IPS DF 4.7 (cell line): ENCODE results near the gene SUN2.

Source experiments
- DNase-seq: peaks from one replicate; pipeline ENCODE4 v3.0.0-alpha.2; 2013; ENCODE audit warnings: low spot score; ENCODE audit errors: extremely low read depth

The SUN2 gene

DNA sequence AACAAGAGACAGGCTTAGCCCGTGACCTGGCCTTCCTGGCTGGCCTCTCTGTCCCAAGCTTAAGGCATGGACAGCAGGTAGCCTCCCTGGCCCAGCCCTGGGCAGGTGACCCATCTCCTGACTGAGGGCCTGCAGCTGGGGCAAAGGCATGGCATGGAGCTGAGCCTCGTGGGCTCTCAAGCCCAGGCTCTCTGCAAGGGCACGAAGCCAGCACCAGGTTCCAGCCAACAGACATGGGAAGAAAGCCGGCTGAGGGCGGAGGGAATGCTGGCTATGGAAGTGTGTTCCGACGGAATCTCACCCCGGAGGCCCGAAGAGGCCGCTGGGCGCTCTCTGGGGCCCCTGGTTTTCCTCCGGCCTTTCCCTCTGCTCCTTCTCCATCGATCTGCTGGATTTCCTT, 25.2 kb upstream of the SUN2 start:
- DNase-seq: no peak

DNA sequence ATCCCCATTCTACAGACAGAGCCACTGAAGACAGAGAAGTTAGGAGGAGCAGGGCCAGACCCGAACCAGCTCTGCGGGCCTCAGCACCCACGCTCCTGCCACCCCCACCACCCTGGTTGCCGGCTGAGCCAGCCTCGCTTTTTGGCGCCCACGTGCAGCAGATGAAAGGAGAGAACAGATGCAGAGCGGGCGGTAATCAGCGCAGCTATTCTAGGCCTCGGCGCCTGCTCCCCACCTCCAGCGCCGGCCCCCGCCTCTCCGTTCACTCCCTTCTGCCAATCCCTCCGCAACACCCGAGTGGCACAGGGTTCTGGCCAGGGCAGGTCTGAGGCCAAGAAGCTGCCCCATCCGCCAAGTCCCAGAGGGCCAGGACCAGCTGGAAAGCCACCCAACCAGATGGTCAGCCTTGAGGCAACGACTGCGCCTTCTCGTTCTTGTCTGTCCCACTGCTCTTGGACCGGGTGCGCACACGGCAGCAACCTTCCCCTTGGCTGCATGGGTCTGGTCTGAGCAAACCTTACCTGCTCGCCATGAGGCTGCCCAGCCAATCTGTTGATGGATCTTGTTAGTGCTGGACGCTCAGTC, 21.4 kb upstream of the SUN2 start:
- no peak for DNase-seq

DNA sequence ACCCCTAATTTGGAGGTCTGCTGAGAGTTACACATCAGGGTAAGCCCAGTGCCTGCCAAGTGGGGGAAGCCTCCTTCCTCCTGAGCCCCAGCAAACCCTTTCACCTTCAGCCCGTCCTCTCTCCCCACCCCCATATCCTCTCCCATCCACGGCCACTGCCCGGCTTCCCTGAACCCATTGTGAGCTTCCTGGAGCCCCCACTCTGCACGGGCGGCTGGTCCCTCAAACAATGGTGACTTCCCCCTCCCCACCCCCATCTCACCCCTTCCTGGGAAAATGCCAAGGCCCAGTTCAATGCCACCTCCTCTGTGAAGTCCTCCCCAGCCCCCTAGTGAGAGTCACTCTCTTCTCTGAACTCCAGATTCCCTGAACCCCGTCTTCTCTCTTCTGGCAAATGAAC, 20.3 kb upstream of the SUN2 start:
- no peak for DNase-seq

DNA sequence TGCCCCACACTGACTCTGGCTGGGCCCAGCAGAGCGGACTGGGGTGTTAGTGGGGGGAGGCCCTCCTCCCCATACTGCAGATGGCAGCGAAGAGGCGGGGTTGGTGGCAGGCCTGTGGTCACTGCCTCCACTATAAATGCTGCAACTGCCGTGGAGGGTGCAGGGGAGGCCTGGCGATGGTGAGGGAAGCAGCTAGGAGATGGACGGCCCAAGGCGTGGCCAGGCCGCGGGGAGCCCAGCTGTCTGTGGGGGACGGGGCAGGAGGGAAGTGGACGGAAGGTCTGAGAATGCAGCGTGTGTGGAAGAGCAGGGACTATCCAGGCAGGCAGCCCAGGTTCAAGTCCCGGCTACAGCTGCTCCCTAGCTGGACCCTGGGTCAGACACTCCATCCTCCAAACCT, 19.9 kb upstream of the SUN2 start:
- DNase-seq: no peak

DNA sequence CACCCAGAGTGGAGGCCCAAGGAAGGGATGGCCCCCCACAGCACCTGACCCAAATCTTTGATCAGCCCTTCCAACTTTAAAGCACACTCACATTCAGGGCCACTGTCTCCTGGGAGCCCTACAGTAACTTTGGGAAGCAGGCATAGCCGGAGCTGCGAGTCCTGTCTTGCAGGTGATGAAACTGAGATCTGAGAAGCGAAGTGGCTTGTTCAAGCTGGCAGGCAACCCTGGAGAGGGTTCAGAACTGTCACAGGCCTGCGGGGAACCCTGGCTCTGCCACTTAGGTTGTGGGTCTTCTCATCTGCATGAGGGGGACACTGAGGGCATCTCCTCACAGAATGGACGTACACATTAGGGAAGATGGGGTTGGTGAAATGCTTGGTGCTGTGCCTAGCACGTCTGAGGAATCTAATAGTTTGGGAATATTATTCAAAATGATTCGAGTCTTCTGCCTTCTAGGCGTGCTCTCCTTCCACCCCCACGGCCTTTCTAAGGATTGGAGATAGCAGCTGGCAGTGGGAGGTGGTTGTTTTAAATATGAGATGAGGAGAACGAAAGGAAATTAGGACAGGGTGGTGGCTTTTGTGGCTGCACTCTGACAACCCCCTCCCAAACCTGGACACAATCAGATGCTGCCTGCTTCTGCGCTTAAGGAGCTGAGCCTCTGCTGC, 18.8 kb upstream of the SUN2 start:
- no peak for DNase-seq

DNA sequence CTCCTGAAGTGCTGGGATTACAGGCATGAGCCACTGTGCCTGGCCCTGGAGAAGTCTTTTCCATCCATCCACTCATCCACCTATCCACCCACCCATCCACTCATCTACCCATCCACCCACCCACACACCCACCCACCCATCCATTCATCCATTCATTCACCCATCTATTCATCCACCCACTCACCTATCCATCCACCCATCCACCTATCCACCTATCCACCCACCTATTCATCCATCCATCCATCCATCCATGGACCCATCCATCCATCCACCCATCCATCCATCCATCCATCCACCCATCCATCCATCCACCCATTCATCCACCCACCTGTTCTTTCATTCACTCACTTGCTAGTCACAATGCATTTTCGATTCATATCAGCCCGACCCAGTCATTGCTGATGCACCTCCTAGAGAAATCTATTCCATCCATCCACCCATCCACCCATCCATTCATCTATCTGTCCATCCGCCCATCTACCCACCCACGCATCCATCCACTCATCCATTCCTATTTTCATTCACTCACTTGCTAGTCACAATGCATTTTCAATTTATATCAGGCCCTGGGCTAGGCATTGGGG, 17.7 kb upstream of the SUN2 start:
- no peak for DNase-seq

DNA sequence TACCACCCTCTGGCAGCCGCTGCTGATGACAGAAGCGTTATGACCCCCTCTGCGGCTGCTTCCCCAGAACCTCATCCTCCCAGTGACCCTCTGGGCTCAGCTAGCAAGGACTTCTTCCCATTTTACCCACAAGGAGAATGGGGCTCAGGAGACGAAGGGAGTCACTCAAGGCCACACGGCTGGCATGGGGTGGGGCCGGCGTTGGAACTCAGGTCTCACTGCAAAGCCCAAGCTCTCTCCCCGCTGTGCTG, 16.8 kb upstream of the SUN2 start:
- DNase-seq: no peak

DNA sequence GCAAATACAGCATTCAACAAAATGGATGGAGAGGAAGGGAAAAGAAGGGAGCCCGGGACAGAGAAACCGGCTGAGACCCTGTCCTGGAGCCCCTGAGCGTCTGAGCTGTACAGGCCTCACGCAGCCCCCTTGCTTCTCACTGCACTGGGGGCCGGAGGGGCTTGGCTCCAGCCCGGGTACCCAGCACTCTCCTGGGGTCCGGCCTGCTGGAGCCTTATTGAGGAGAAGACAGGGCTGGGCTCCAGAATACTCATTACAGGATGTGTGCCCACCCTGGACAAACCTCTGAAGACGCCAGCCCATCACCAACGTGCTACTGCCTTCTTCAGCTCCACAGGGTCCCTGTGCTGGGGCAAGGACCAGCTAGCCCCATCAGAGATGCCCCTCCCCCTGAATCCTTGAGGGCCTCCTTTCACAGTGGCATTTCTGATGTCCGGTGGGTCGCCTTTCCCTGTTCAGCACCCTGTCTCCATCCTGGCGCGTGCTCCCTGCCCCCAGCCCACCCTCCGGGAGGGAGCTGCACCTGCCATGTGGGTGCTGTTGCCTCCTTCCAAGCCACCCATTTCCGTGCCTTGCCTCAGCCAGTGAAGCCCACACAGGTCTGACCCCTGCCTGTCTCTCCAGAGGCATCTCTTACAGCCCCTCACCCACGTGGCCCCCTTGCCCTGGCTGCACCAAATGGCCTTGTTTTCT, 14.6 kb upstream of the SUN2 start:
- DNase-seq: no peak

DNA sequence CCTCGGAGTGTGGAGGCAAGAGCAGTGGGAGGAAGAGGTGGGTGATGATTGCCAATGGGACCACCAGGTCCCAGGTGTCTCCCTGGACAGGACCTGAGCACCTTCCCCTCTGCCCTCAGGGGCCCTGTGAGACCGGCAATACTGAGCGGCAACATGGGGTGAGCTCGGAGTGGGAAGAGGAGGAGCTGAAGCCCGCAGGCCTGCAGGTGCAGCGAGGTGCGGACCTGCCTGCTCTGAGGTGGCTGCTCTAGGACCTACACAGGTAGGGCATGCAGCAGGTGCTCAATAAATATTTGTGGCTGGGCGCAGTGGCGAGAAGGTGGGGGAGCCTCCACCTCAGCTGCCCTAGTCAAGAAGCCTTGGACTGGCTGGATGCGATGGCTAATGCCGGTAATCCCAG, 12.2 kb upstream of the SUN2 start:
- no peak for DNase-seq

DNA sequence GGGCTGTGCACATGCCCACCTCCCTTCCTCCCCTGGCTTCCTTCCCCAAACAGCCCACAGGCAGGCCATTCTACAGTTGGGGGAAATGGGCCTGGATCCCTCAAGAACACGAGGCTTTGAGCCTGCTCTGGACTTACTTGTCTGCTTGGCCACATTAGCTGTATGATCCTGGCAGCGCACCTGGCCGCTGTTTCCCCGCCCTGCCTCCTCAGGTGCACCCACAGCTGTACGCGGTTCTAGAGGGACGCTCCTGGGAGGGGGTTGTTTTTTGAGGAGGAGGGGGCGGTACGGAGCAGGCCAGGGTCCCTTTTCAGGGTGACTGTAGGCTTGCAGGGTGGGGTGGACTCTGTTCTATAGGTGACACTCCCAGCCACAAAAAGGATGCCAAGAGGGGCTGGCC, 11.5 kb upstream of the SUN2 start:
- no peak for DNase-seq

DNA sequence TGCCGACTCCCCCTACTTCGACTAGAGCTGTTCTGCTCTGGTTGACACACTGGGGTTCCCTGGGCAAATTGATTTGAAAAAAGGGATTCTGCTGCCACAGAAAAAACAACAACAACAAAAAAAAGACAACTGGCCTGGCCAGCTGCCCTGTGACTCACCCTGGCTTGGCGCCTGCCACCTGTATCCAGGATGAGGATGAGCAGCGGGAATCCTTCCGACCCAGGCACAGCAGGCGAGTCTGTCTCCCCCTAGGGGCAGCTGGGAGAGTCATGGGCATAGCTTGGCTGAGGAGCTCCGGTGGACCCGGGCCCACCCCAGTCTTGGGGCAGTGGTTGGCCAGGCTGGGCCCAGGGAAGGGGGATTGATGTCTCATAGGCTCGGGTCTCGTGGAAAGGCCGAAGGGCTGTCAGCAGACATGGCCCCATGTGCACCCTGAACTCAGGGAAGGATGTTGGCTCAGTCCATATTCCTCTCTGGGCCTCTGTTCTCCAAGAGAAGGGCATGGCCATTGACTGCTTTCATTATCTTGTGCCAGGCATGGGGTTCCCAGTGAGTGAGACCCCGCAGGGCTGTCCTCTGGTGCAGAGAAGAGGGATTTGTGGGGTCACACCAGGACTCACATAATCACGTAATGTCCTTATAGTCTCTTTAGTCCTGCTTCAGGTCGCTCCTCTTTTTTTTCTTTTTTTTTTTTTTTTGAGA, 10.4 kb upstream of the SUN2 start:
- peak; percentile 69 for DNase-seq

DNA sequence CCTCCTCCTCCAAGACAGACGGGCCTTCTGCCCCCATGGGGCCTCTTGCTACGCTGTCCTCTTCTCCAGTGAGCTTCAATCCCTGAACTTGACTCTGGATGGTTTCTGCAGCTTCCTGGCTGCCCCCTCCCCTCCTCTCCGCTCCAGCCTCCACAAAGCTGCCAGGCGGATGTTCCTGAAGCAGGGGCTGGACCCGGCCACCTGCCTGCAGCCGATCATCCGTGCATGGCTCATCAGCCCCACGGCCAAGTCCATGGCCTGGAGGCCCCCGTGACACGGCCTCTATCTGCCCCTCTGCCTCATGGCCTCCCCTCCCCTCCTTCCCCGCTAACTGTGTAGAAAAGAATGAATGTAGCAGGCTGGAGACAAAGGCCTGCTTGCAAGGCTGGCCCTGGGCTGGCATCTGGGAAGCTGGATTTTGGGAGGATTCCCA, 6.8 kb upstream of the SUN2 start:
- no peak for DNase-seq

DNA sequence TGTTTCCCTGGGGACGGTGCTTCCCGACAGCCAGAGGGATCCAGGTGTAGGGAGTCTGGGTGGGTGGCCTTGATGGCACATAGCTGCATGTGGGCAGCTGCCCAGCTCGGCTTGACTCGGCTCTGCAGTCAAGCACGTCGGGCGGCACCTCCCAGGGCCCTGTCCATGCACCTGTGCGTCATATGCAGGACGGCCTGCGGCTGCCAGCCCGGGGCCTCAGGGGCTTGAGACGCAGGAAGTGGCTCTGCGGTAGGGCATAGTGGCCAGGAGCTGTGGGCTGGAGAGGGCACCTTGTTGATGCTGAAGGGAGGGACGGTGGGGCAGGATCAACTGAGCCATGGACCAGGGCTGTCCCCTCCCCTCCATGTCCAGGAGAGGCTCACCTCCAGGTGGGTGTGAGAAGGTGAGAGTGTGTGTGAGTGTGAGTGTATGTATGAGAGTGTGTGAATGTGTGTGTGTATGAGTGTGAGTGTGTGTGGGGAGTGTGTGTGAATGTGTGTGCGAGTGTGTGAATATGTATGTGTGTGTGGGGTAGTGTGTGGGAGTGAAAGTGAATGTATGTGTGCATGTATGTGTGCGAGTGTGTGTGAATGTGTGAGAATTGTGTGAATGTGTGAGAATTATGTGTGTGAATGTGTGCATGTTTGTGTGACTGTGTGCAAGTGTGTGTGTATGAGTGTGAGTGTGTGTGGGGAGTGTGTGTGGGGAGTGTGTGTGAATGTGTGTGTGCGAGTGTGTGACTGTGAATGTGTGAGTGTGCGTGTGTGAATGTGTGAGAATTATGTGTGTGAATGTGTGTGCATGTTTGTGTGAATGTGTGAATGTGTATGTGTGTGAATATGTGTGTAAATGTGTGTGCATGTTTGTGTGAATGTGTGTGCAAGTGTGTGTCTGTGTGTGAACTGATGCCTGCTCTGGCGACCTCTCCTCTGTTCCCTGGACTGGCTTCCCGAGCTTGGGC, 5.7 kb upstream of the SUN2 start:
- no peak for DNase-seq

DNA sequence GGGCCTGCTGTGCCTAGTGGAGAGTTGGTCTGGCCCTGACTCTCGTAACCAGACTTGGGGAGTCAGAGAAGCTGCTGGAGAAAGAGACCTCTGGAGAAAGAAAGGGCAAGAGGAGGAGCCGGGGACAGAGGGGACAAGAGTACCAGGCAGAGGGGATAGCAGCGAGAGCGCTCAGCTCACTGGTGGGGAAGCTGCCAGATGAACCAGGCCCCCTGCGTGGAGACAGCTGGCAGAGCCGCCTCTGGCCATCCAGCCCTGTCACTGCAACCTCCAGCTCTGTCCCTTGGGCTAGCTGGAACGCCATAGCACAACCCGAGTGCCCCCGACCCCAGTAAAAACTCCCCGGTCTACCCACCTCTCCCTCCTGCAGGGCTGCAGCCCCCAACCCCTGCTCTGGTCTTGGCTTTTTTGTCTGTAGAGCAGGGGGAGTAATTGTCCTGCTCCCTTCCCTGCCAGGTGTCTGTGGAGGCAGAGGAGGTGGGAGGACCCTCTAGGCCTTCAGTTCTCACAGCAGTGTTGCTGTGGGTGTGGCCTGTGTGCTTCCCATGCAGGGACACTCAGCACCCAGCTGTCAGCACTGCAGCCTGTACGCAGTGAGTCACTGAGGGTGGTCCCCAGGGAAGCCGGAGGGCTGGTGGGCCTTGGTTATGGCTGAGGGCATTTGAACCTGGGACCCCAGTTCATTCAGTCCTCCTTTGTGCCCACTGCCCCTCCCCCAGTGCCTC, 4.8 kb upstream of the SUN2 start:
- no peak for DNase-seq

DNA sequence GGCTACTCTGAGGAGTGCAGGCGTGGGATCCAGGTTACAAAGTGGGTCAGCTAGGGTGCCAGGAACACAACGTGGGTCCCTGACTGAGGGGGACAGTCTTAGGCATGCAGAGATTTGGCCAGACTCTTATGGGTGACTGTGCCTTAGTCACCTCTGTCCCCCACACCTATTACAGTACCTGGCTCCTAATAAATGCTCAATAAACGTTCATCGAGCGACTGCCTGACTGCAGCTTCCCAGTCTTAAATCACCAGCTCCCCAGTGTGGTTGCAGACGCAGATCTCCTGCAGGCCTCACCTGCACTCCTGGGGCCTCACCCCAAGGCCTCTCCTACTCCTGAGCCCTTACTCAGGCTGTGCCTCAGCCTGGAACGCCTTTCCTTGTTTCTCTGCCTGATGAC, 3.2 kb upstream of the SUN2 start:
- no peak for DNase-seq

DNA sequence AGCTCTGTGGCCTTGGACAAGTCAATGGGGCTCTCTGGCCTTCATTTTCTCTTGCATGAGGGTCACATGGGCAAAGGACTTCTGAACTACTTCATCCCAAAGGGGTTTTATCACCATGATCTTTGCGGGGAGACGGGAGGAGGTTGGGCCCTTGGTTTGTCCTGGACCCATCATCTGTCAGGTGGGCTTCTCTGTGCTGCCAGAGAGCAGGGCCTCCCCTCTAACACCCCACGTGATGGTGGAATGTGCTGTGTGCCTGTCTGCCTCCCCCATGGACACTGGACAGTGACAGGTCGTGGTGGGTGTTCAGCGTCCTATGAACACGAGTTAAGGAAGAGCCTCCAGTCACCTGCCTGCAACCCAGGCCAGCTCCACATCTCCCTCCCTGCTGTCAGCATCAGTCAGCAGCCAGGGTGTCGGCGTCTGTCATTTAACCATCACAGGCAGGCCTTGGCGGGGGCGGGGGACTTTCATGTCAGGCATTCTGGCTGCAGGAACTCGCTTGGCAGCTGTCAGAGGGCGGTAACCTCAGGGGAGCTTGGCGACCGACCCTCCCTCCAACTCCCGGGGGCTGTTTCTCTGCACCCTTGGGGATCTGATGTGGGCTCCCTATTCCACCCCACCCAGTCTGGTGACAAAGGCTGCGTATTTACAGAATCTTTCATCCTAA, 2.6 kb upstream of the SUN2 start:
- DNase-seq: no peak

DNA sequence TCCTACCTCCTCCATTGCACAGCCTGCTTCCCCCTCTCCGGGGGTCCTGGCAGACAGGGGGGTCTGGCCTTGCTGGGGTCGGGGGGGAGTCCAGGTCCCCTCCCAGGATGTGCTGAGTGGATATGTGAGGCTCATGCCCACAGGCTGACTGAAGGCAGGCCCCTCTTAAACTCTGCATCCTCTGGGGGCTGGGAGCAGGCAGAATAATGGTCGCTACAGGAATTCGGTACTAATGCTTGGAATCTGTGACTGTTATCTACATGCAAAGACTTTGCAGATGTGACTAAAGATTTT, 1.6 kb upstream of the SUN2 start:
- DNase-seq: no peak

DNA sequence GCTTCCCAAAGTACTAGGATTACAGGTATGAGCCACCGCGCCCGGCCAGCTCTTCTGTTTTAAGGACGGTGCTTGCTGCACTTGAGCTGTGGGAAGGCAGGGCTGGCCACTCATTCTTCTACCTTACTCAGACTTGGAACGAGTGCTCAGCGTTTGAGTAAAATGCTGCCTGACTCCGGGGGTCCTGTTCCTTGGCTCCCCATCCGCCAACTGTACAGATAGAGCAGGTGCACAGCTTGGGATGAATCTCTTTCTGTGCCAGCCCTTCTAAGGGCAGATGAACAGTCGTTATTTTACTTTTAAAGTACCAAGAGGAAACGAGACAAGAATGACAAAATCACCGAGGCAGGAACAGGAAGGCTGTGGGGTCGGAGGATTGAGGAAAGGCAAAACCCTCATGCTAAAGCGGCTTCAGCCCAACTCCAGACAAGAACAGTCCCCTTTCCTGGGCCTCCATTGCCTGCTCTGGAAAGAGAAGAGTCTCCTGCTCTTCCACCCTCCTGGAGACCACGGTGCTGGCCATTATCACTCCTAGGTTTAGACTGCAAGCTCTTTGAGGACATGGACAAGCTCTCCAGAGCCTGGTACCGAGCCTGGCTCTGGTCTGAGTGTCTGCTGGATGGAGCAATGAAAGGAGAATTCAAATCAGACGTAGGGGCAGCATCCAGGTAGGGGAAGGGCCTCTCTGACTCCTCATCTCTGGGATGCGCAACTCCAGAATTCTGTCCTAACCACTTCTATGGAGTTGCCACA, 1.1 kb upstream of the SUN2 start:
- DNase-seq: no peak

DNA sequence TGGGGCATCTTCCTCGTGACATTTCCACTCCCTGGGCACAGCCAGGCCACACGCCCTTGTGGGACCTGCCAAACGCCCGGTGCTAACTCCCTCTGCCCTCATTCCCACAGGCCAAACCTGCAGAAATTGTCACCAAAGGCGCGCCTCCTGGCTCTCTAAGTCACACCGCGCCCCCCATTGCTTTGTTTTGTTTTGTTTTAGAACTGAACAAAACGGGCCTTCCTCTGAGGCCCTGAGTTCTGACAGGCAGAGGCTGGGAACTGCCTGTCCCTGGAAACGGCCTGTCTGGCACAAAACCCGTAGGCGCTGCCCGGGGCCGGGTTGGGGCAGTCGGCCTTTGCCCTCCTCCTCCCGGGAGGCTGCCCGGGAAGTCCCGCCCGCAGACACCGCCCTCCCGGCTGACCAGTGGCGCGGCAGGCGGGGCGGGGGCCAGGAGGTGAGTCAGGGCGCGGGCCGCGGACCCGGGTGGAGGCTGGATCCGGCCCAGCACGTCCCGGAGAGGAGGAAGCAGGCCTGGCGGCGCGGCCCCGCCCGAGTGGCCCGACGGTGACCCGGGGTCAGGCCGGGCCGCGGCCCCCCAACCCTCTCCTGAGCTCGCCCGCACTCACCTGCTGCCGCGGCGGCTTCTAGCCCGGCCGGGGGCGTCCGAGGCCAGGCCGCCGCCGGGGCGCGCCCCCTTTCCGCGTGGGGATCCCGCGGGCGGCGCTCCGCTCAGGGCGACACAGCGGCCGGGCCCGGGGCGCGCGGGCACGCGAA, 465 bp downstream of the SUN2 start:
- DNase-seq: no peak
